HL-60 (cell line): Measurements from ENCODE around the gene IRGQ.

ENCODE experiments used
- POLR2AphosphoS5 ChIP-seq: IDR thresholded peaks from 2 replicates; pipeline ENCODE4 v1.6.1; 2012; ENCODE audit warnings: low read depth
- SPI1 ChIP-seq: IDR thresholded peaks from 2 replicates; pipeline ENCODE4 v1.6.1; 2012; ENCODE audit warnings: low read depth, mild to moderate bottlenecking, borderline replicate concordance
- TF ChIP-seq, protein P1 (sequence below): IDR thresholded peaks from one replicate; pipeline ENCODE4 v1.5.1; 2011; ENCODE audit warnings: low read length, control low read depth, inconsistent platforms; ENCODE audit not compliant: insufficient read depth
- TF ChIP-seq, protein P2 (sequence below): IDR thresholded peaks from 2 replicates; pipeline ENCODE4 v1.6.1; 2012; ENCODE audit warnings: low read depth; ENCODE audit not compliant: insufficient replicate concordance

DNA sequence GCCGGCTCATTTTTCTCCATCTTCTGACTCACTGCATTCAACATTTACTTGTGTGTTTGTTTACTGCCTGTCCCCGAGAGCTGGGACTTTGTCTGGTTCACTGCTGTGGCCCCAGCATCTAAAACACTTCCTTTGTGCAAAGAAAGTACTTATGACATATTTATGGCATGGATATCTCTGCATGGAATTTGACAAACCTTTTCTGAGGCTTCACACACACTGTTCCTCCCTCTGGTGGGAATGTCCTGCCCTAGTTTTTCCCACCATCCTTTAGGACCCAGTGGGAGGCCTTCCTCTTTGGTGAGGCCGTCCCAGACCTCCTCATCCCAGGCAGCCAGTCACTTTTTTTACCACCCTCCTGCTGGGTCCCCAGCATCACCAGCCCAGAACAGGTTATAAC lies 14.6 kb upstream of the IRGQ start:
- TF ChIP-seq, protein P1, sequence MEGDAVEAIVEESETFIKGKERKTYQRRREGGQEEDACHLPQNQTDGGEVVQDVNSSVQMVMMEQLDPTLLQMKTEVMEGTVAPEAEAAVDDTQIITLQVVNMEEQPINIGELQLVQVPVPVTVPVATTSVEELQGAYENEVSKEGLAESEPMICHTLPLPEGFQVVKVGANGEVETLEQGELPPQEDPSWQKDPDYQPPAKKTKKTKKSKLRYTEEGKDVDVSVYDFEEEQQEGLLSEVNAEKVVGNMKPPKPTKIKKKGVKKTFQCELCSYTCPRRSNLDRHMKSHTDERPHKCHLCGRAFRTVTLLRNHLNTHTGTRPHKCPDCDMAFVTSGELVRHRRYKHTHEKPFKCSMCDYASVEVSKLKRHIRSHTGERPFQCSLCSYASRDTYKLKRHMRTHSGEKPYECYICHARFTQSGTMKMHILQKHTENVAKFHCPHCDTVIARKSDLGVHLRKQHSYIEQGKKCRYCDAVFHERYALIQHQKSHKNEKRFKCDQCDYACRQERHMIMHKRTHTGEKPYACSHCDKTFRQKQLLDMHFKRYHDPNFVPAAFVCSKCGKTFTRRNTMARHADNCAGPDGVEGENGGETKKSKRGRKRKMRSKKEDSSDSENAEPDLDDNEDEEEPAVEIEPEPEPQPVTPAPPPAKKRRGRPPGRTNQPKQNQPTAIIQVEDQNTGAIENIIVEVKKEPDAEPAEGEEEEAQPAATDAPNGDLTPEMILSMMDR, result no peak
- no peak for TF ChIP-seq POLR2AphosphoS5
- TF ChIP-seq SPI1, result no peak
- TF ChIP-seq, protein P2, sequence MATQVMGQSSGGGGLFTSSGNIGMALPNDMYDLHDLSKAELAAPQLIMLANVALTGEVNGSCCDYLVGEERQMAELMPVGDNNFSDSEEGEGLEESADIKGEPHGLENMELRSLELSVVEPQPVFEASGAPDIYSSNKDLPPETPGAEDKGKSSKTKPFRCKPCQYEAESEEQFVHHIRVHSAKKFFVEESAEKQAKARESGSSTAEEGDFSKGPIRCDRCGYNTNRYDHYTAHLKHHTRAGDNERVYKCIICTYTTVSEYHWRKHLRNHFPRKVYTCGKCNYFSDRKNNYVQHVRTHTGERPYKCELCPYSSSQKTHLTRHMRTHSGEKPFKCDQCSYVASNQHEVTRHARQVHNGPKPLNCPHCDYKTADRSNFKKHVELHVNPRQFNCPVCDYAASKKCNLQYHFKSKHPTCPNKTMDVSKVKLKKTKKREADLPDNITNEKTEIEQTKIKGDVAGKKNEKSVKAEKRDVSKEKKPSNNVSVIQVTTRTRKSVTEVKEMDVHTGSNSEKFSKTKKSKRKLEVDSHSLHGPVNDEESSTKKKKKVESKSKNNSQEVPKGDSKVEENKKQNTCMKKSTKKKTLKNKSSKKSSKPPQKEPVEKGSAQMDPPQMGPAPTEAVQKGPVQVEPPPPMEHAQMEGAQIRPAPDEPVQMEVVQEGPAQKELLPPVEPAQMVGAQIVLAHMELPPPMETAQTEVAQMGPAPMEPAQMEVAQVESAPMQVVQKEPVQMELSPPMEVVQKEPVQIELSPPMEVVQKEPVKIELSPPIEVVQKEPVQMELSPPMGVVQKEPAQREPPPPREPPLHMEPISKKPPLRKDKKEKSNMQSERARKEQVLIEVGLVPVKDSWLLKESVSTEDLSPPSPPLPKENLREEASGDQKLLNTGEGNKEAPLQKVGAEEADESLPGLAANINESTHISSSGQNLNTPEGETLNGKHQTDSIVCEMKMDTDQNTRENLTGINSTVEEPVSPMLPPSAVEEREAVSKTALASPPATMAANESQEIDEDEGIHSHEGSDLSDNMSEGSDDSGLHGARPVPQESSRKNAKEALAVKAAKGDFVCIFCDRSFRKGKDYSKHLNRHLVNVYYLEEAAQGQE, result no peak
